ENCODE data around the gene LRTM2. TPM values are rescaled to one million over a fixed set of nuclear protein-coding genes. Genes with fewer than 3 reads are reported as not detected.
A peak's percentile ranks its signal among the peaks of the same experiment; 100 is the strongest.

The LRTM2 gene
- total and polyA plus RNA-seq, 8 donors: not detected

GRCh38 chr12:1799882-1800400 lies 20.4 kb upstream of the LRTM2 start:
- Histone ChIP-seq H3K9me3 (no peaks in the 10 kb centered on the region), H3K4me3 (no peak overlapping the region), H3K27me3 (no peaks in the 10 kb centered on the region), H3K4me1 (peaks cover 0 to 6% (median 3%) of the 10 kb centered on the region in 3 donors), H3K27ac (no peak overlapping the region), H3K36me3 (no peaks in the 10 kb centered on the region)
- no peak for TF ChIP-seq CTCF (IDR thresholded peaks at IDR 0.05)
- intact Hi-C loops (cut with DNase I): loop anchor here (5.0 to 10.0 kb wide), 4 partner anchors 125 to 235 kb away; no protein-coding TSS in a partner anchor
- 48 to 62% methylated on average over 12 of the region's 12 CpGs for WGBS, 2 donors
- DNase-seq (no peak), ATAC-seq (no peak), FAIRE-seq (no peak)

- ATAC-seq: no peak
- FAIRE-seq: no peak
- H3K4me3 ChIP-seq: no peak overlapping the region
- H3K4me1 ChIP-seq: peaks cover 0 to 6% (median 3%) of the 10 kb centered on the region in 3 donors
- H3K27ac ChIP-seq: no peak overlapping the region
- intact Hi-C loops (cut with DNase I): loop anchor here in 2 of 3 donors (10.0 kb wide), 2 partner anchors 124 to 234 kb away; no protein-coding TSS in a partner anchor
- H3K36me3 ChIP-seq: no peaks in the 10 kb centered on the region
- no peaks in the 10 kb centered on the region for H3K27me3 ChIP-seq
- peak in 1 of 4 donors; percentile 27 for TF ChIP-seq CTCF (IDR thresholded peaks at IDR 0.05)
- peak in 2 of 6 donors; percentile 54 to 57 for DNase-seq
- WGBS, 2 donors: 51 to 58% methylated on average over 14 of the region's 14 CpGs
- H3K9me3 ChIP-seq: no peaks in the 10 kb centered on the region
Observed at GRCh38 chr12:1800401-1801302, 19.7 kb upstream of the LRTM2 start.

- Histone ChIP-seq H3K27me3 (no peaks in the 10 kb centered on the region), H3K27ac (no peak overlapping the region), H3K4me1 (peaks cover 0 to 4% (median 0%) of the 10 kb centered on the region in 3 donors), H3K4me3 (no peak overlapping the region), H3K36me3 (no peaks in the 10 kb centered on the region), H3K9me3 (no peaks in the 10 kb centered on the region)
- no peak for FAIRE-seq
- WGBS, 2 donors: 56 to 59% methylated on average over 16 of the region's 16 CpGs
- no peak for ATAC-seq
- no peak for TF ChIP-seq CTCF (IDR thresholded peaks at IDR 0.05)
- DNase-seq: peak in 1 of 6 donors; percentile 23
- intact Hi-C loops (cut with DNase I): loop anchor here in 2 of 3 donors (10.0 kb wide), 2 partner anchors 123 to 233 kb away; no protein-coding TSS in a partner anchor
Observed at GRCh38 chr12:1801303-1801975, 18.9 kb upstream of the LRTM2 start.

GRCh38 chr12:1803736-1804135 lies 16.6 kb upstream of the LRTM2 start:
- FAIRE-seq: no peak
- DNase-seq: peak in 1 of 6 donors; percentile 11

More at GRCh38 chr12:1803736-1804135, 16.6 kb upstream of the LRTM2 start:
- TF ChIP-seq CTCF (IDR thresholded peaks at IDR 0.05): no peak
- Histone ChIP-seq H3K9me3 (no peaks in the 10 kb centered on the region), H3K36me3 (no peaks in the 10 kb centered on the region), H3K27me3 (no peaks in the 10 kb centered on the region), H3K27ac (no peak overlapping the region), H3K4me1 (no peaks in the 10 kb centered on the region), H3K4me3 (no peak overlapping the region)
- ATAC-seq: no peak
- whole genome bisulfite sequencing, 2 donors: 71 to 76% methylated on average over 7 of the region's 7 CpGs
- intact Hi-C loops (cut with DNase I): loop anchor here in 2 of 3 donors (10.0 kb wide), 2 partner anchors 121 to 231 kb away; no protein-coding TSS in a partner anchor
